Globus pallidus (tissue), 1 donor: ENCODE measurements around the gene ZNF319.

Experiments used
- DNase-seq: peaks from one replicate; pipeline ENCODE4 v3.0.0-alpha.2; 2015; ENCODE audit warnings: low spot score

ZNF319 gene

GRCh38 chr16:57977418-57978069 lies 22.9 kb downstream of the ZNF319 start:
- no peak for DNase-seq

DNA sequence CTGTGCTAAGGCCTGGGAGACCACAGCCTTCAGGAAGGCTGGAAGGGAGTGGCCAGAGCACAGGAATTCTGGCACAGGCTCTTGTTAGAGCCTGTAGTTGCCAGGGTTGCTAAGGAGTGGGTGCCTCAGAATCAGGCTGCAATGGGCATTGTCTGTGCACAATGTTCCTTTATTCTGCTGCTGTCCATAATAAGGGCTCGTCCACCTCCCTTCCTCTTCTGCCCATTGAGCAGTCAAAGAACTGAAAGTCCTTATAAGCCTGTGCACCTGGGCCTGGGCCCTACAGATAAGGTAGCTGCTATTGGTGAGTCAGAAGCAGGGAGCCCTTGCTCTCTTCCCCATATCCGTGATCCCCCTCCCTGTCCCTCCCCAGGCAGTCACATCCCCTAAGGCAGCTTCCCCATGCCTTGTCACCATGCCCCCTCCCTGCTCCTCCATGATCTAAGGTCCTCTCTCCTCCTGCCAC lies 24.1 kb downstream of the ZNF319 start:
- DNase-seq: peak; percentile 89

DNA sequence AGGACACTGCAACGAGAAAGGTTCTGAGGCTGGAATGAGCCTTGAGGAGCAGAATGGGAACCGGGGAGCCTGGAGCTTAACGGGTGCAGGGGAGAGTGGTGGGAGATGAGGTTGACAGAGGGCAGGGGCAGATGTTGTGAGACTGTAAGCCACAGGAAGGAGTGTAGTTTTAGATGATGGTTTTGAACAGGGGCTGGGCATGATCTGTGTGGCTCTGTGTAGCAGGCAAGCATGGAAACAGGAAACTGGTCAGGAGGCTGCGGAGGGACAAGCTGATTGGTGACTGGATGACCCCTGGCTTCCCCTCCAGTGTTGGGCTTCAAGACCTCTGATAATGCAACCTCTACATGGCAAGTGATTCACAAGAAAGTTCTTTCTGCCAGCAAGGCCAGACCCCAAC lies 28.2 kb downstream of the ZNF319 start:
- no peak for DNase-seq

GRCh38 chr16:57971848-57972247 lies 28.6 kb downstream of the ZNF319 start:
- no peak for DNase-seq

GRCh38 chr16:57970970-57971369 lies 29.5 kb downstream of the ZNF319 start, which contains the start of gene CNGB1:
Gene CNGB1 (minus strand): TSS chr16:57971128. CDS start chr16:57967286, 3,842 bp downstream.
- no peak for DNase-seq

DNA sequence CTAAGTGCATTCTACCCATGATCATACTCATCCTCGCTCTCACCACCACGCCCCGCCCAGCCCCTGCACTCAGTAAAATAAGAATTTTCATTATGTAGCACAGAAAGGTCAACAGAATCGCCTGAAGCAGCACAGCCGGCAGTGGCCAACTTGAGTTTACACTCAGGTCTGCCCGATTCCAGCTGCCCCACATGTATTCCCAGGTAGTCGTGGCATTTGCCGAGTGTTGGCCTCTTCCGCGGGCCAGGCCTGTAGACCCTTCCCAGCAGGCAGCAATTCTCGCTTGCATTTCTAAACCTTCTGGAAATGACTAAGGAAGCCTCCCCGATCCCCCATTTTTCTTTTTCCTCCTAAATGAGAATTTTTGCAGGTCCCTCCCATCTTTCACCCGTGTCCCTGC lies 30.2 kb downstream of the ZNF319 start:
- no peak for DNase-seq

DNA sequence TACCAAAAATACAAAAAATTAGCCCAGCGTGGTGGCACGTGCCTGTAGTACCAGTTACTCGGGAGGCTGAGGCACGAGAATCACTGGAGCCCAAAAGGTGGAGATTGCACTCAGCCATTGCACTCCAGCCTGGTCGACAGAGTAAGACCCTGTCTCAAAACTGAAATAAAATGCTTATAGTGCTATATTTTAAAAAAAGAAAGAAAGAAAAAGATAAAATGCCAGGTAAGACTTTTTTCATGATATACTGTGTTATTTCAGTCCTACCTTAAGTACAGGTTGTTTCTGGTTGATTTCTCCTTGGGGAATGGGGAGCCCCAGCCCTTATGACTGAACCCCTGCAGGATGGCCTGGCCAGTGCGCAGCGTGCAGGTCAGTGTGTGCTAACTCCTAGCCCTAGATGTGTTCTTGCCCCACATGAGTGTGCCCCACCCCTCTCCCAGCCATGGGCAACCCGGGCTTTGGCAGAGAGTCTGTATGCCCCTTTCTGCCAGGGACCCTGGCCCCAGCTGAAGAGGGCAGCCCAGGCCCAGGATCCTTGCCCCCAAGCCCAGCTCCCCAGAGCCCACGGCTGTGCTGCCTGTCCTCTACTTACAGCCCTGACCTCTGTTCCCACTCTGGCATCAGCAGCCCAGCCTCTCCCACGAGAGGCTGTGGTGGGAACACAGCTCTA lies 30.9 kb downstream of the ZNF319 start:
- no peak for DNase-seq

GRCh38 chr16:57967916-57968315 lies 32.6 kb downstream of the ZNF319 start:
- no peak for DNase-seq

DNA sequence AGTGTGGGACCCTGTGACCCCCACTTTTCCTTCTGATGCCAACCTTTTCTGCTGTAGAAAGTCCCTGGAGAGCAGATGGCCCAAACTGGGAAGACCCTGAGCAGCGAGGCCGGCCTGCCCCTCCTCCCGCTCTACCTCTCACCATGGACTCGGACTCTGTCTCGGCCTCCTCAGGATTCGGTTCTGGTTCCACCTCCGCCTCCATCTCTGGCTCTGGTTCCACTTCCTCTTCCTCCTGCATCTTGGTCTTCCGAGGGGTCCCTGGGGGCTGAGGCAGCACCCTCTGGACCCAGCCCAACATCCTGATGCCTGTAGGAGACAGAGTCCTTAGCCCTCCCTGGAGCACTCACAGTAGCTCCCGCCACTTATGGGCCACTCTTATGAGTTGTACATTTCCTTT lies 33.5 kb downstream of the ZNF319 start:
- no peak for DNase-seq

- DNase-seq: no peak
Observed at GRCh38 chr16:57966204-57966771, 34.2 kb downstream of the ZNF319 start.

- no peak for DNase-seq
Observed at GRCh38 chr16:57964157-57964700, 36.2 kb downstream of the ZNF319 start.

DNA sequence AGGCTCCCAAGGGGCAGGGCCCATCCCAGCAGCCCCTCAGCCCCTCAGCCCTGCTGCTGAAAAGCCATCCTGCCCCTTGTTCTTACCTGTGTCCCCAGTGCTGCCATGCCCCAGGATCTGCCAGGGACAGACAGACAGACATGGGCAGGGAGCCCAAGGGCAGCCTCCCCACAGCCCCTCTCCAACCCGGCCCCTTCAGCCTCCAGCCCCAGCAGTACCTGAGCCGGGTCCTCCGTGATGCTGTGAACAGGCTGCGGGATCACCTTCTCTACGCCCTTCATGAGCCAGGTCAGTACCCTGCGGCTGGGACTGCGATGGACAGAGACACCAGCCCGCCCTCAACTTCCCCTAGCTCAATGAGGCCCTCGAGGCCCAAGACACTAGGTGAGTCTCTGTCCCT lies 37.7 kb downstream of the ZNF319 start:
- no peak for DNase-seq

DNA sequence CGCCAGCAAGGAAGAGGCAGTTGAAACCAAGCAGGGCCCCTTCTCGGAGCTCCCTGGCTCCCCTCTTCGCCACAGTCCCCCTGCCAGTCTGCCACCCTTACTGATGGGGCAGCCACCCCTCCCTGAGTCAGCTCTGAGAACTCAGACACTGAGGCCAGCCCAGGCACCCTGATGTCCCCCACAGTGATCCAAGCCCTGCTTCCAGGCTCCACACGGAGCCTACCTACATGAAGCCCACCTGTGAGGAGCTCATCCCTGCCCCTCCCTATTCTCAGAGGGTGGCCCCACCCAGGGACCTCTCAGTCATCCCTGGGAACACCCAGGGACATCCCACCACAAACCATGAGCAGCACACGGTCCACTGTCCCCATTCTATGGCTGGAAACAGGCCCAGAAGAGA lies 38.4 kb downstream of the ZNF319 start:
- DNase-seq: no peak

GRCh38 chr16:57961538-57961937 lies 38.9 kb downstream of the ZNF319 start:
- DNase-seq: no peak

GRCh38 chr16:57960826-57961472 lies 39.5 kb downstream of the ZNF319 start:
- no peak for DNase-seq

DNA sequence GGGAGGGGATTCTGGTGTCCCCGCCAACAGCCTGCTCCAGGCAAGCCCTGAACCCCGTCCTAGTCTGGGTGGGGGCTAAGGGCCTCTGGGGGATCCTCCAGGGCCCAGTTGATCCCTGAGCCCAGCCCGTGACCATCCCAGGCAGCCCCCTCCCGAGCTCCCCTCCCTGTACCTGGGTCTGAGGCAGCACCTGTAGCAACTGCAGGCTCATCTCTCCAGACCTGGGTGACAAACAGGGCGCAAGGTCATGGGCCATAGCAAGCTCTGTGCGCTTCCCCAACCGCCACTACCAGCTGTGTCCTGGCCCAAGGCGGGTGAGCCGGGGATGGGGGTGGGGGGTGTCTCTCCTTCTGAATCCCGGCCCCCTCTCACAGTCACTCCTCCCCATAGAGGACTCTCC lies 40.2 kb downstream of the ZNF319 start:
- DNase-seq: no peak

GRCh38 chr16:57959804-57960203 lies 40.7 kb downstream of the ZNF319 start:
- no peak for DNase-seq

- no peak for DNase-seq
Observed at GRCh38 chr16:57959121-57959520, 41.4 kb downstream of the ZNF319 start.

DNA sequence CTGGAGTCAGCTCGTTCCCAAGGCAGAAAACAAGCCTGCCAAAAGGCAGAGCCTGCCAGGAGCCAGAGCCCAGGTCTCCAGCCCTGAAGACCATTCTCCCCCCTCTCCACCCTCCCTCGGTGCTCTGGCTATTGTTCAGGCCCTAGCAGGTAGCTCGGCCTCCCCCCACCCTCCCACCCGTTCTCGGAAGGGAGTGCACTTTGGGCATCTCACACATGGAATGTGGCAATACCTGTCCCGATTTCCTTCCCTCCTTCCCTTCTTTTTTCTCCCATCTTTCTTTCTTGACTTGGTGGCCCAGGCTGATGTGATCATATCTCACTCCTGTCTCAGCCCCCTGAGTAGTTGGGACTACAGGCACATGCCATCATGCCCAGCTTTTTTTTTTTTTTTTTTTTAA lies 41.9 kb downstream of the ZNF319 start:
- no peak for DNase-seq

GRCh38 chr16:57957673-57958392 lies 42.6 kb downstream of the ZNF319 start:
- no peak for DNase-seq

- no peak for DNase-seq
Observed at GRCh38 chr16:57956924-57957672, 43.4 kb downstream of the ZNF319 start.
